Smooth muscle cell (in vitro differentiated cells): Measurements from ENCODE around the gene PDXK. TPM values are rescaled to one million over a fixed set of nuclear protein-coding genes. Genes with fewer than 3 reads are reported as not detected.

Source experiments
- DNase-seq: peaks from one replicate; lab custom pipeline; 2025; ENCODE audit not compliant: unreplicated experiment; lab: John Stamatoyannopoulos, UW
- H2AFZ ChIP-seq: fragments of 200-600 bp; sonication (generic); 2 replicates; pipeline ENCODE4 v1.6.0; 2016; ENCODE audit warnings: antibody characterized with exemption, low read depth, mild to moderate bottlenecking
- H3F3A ChIP-seq: fragments of 200-600 bp; sonication (generic); 2 replicates; pipeline ENCODE4 v1.6.0; 2017; ENCODE audit warnings: antibody characterized with exemption, low read depth
- H3K27ac ChIP-seq: fragments of 200-600 bp; sonication (generic); 2 replicates; pipeline ENCODE4 v1.5.1; 2016; ENCODE audit warnings: low read depth, mild to moderate bottlenecking
- H3K27me3 ChIP-seq: fragments of 200-600 bp; sonication (generic); 2 replicates; pipeline ENCODE4 v1.6.1; 2016; ENCODE audit warnings: low read depth, mild to moderate bottlenecking
- H3K36me3 ChIP-seq: fragments of 200-600 bp; sonication (generic); 2 replicates; pipeline ENCODE4 v1.5.1; 2016; ENCODE audit warnings: low read depth
- H3K4me1 ChIP-seq: fragments of 200-600 bp; sonication (generic); 2 replicates; pipeline ENCODE4 v1.5.1; 2016; ENCODE audit warnings: low read depth
- H3K4me2 ChIP-seq: fragments of 200-600 bp; sonication (generic); 2 replicates; pipeline ENCODE4 v1.6.0; 2016; ENCODE audit warnings: mild to moderate bottlenecking
- H3K4me3 ChIP-seq: fragments of 200-600 bp; sonication (generic); 2 replicates; pipeline ENCODE4 v1.5.1; 2016; ENCODE audit warnings: mild to moderate bottlenecking
- H3K79me2 ChIP-seq: fragments of 200-600 bp; sonication (generic); 2 replicates; pipeline ENCODE4 v1.6.0; 2016; ENCODE audit warnings: low read depth, mild to moderate bottlenecking
- H3K9ac ChIP-seq: fragments of 200-600 bp; sonication (generic); 2 replicates; pipeline ENCODE4 v1.6.0; 2016; ENCODE audit warnings: low read depth
- H3K9me3 ChIP-seq: fragments of 200-600 bp; sonication (generic); replicated peaks from 2 replicates; pipeline ENCODE4 v1.5.1; 2016; ENCODE audit warnings: low read depth
- H4K20me1 ChIP-seq: fragments of 200-600 bp; sonication (generic); 2 replicates; pipeline ENCODE4 v1.6.0; 2016; ENCODE audit warnings: low read depth
- WGBS: methylation state at CpG from one replicate; pipeline ENCODE4 v1.1.7; 2016; ENCODE audit warnings: low lambda C conversion rate; 5-methylcytosine and 5-hydroxymethylcytosine counted together
- polyA plus RNA-seq: library from polyadenylated mRNA; unstranded; fragments of >200 nt; fragmentation: Nextera tagmentation; extraction: Ambion mirVana; gene quantifications from 2 replicates; pipeline ENCODE4 v1.2.1, GENCODE V29; 2016
- total RNA-seq: library from RNA; depleted of rRNA; stranded (reverse); fragments of >200 nt; gene quantifications from 2 replicates; pipeline ENCODE4 v1.2.3, GENCODE V29; 2014
- TF ChIP-seq, protein P1 (sequence below): fragments of 200-600 bp; sonication (generic); IDR thresholded peaks from 2 replicates; pipeline ENCODE4 v1.5.1; 2017; ENCODE audit warnings: borderline replicate concordance, mild to moderate bottlenecking, antibody characterized with exemption; ENCODE audit not compliant: insufficient read depth, poor library complexity, severe bottlenecking

Gene PDXK
- total and polyA plus RNA-seq, 2 experiments from 2014 or later = 92.6 to 184 TPM

DNA sequence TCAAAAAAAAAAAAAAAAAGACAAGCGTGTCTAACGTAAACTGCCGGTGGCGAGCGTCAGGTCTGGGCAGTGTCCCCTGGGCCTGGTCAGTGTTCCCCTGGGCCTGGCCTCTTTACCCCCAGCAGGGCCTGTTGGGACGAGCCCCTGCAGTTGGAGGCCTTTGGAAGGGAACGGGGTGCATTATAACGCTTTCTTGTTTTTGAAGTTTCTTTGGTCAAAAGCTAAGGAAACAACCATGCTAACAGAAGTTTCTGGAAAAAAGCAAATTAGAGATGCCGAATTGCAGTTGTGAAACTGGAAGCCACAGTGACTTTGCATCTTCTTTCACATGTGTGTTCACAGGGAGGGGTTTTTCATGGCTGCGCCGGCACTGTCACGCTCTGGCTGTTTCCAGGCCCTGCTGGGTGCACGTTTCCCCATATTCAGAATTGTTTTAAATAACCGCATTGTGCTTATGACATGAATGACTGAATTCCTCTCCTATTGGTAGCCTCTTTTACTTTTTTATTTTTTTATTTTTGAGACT lies 86.4 kb downstream of the PDXK start:
- Histone ChIP-seq H3K4me3 (no peak overlapping the region), H3K9ac (no peak overlapping the region), H3K9me3 (no peaks in the 10 kb centered on the region), H3K27ac (no peak overlapping the region), H3K79me2 (no peaks in the 10 kb centered on the region), H3K4me2 (no peak overlapping the region), H3K4me1 (no peaks in the 10 kb centered on the region), H4K20me1 (no peaks in the 10 kb centered on the region), H2AFZ (no peak overlapping the region), H3K27me3 (no peaks in the 10 kb centered on the region), H3F3A (no peaks in the 10 kb centered on the region), H3K36me3 (no peaks in the 10 kb centered on the region)
- 95% methylated on average over 14 of the region's 14 CpGs for WGBS
- TF ChIP-seq, protein P1, sequence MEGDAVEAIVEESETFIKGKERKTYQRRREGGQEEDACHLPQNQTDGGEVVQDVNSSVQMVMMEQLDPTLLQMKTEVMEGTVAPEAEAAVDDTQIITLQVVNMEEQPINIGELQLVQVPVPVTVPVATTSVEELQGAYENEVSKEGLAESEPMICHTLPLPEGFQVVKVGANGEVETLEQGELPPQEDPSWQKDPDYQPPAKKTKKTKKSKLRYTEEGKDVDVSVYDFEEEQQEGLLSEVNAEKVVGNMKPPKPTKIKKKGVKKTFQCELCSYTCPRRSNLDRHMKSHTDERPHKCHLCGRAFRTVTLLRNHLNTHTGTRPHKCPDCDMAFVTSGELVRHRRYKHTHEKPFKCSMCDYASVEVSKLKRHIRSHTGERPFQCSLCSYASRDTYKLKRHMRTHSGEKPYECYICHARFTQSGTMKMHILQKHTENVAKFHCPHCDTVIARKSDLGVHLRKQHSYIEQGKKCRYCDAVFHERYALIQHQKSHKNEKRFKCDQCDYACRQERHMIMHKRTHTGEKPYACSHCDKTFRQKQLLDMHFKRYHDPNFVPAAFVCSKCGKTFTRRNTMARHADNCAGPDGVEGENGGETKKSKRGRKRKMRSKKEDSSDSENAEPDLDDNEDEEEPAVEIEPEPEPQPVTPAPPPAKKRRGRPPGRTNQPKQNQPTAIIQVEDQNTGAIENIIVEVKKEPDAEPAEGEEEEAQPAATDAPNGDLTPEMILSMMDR = no peak
- DNase-seq = no peak

DNA sequence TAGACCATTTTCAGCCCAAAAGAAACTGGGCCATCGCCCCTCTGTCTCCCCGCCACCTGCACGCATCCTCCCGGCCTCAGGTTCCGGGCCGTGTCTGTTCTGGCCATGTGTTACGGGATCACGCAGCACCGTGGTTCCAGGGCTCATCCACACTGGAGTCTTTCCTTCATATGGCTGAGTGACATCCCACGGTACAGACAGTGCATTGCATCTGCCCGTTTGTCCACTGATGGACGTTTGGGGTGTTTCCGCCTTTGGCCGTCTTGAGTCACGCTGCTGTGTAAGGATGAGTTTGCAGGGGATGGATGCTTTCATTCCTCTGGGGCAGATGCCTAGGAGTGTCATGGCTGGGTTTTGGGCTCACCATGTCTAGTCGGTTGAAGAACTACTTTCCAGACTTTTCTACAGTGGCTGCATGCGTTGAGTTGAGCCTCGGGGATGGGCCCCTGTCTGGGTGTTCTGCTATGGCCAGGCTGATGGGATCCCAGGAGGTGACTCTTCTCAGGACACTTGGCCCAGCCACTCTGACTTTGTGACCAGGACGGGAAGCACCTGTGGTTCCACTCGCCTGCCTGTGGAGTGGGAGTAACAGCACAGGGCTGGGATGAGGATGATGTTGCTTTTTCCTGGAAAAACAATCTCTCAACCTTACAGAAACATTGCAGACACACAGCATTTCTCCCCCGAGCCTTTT lies 87.2 kb downstream of the PDXK start:
- TF ChIP-seq, protein P1 = no peak
- Histone ChIP-seq H3K27me3 (no peaks in the 10 kb centered on the region), H3K36me3 (no peaks in the 10 kb centered on the region), H3K9ac (no peak overlapping the region), H3K4me1 (no peaks in the 10 kb centered on the region), H3K4me2 (no peak overlapping the region), H3K4me3 (no peak overlapping the region), H2AFZ (no peak overlapping the region), H4K20me1 (no peaks in the 10 kb centered on the region), H3K27ac (no peak overlapping the region), H3K9me3 (no peaks in the 10 kb centered on the region), H3F3A (no peaks in the 10 kb centered on the region), H3K79me2 (no peaks in the 10 kb centered on the region)
- 96% methylated on average over 21 of the region's 21 CpGs for WGBS
- no peak for DNase-seq

DNA sequence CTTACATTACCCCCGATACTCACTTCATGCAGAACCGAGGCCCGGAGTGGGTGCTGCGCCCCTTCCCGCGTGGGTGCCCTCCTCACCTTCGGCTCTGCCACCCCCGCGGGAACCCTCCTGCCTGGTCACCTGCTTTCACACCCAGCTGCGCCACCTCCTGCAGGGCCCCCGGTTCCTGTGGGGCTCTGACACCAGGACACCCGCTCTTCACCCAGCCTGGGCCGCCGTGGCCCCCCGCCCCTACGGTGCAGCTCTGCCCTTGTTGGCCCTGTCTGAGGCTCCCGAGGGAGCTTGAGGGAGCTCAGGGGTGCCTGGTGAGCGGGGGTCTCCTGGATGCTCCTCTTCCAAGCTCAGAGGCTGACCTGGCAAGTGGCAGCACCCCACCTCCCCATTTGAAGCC lies 89.4 kb downstream of the PDXK start:
- Histone ChIP-seq H3K4me2 (no peak overlapping the region), H3K27me3 (no peaks in the 10 kb centered on the region), H3K9ac (no peak overlapping the region), H3K79me2 (no peaks in the 10 kb centered on the region), H4K20me1 (no peaks in the 10 kb centered on the region), H3K4me3 (no peak overlapping the region), H3K36me3 (no peaks in the 10 kb centered on the region), H3K4me1 (no peaks in the 10 kb centered on the region), H3F3A (no peaks in the 10 kb centered on the region), H3K9me3 (no peaks in the 10 kb centered on the region), H3K27ac (no peak overlapping the region), H2AFZ (no peak overlapping the region)
- no peak for DNase-seq
- 91% methylated on average over 18 of the region's 18 CpGs for WGBS
- TF ChIP-seq, protein P1 = no peak

DNA sequence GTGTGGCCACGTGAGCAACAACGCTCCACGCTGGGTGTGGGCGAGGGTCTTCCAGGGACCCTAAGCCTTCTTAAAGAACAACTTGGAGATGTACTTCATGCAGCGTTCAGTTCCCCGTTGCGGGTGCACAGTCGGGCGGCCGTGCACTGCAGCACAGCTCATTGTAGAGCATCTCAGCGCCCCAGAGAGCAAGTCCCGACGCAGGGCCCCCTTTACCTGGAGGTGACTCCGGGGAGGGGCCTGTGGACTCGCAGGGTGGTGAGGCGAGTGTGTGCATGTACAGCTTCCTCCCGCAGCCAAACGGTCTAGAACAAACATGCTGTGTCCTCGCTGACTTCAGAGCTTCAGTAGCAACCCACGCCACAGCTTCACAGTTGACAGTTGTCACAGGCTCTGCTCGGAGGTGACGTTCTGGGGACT lies 89.9 kb downstream of the PDXK start:
- DNase-seq = no peak
- WGBS = 90% methylated on average over 22 of the region's 22 CpGs
- Histone ChIP-seq H3K79me2 (no peaks in the 10 kb centered on the region), H3K9ac (no peak overlapping the region), H2AFZ (no peak overlapping the region), H3K27ac (no peak overlapping the region), H3K27me3 (no peaks in the 10 kb centered on the region), H3K36me3 (no peaks in the 10 kb centered on the region), H3K4me2 (no peak overlapping the region), H3F3A (no peaks in the 10 kb centered on the region), H3K9me3 (no peaks in the 10 kb centered on the region), H4K20me1 (no peaks in the 10 kb centered on the region), H3K4me3 (no peak overlapping the region), H3K4me1 (no peaks in the 10 kb centered on the region)
- TF ChIP-seq, protein P1 = no peak
